Measurements from ENCODE around the gene KRT26.

The KRT26 gene

GRCh38 chr17:40812639-40813038 is 40.6 kb upstream of the KRT26 start:
- no peak for TF ChIP-seq MYC (IDR thresholded peaks at IDR 0.05; ENCODE audit: low read depth, low read length)
- TF ChIP-seq, protein P1, sequence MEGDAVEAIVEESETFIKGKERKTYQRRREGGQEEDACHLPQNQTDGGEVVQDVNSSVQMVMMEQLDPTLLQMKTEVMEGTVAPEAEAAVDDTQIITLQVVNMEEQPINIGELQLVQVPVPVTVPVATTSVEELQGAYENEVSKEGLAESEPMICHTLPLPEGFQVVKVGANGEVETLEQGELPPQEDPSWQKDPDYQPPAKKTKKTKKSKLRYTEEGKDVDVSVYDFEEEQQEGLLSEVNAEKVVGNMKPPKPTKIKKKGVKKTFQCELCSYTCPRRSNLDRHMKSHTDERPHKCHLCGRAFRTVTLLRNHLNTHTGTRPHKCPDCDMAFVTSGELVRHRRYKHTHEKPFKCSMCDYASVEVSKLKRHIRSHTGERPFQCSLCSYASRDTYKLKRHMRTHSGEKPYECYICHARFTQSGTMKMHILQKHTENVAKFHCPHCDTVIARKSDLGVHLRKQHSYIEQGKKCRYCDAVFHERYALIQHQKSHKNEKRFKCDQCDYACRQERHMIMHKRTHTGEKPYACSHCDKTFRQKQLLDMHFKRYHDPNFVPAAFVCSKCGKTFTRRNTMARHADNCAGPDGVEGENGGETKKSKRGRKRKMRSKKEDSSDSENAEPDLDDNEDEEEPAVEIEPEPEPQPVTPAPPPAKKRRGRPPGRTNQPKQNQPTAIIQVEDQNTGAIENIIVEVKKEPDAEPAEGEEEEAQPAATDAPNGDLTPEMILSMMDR (IDR thresholded peaks at IDR 0.05; ENCODE audit: low read depth, low read length) = no peak
- TF ChIP-seq POLR2A (IDR thresholded peaks at IDR 0.05; ENCODE audit: extremely low read depth, insufficient read length) = no peak
- no peak for TF ChIP-seq MAX (IDR thresholded peaks at IDR 0.05; ENCODE audit: low read depth, low read length)
- no peak overlapping the region for H3K4me3 ChIP-seq (ENCODE audit: low read depth, low read length)
- DNase-seq (ENCODE audit: low read depth) = no peak

DNA sequence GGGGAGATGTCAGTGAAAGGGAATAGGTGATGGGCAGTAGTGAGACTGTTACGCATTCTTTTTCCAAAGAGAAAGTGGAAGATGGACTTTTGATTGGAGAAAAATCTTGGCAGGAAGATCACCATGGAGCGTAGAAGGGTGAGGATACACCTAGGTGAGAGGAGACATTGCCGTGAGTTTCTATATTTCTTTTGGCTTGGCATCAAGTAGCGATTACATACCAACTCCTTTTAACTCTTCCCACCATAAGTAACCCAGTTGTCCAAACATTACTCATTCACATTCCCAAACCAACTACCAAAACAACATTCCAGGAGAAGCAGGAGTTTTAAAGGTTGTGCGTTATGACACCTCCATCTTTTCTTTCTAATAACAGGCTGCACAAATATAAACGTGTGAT is 38.5 kb upstream of the KRT26 start:
- TF ChIP-seq MYC (IDR thresholded peaks at IDR 0.05; ENCODE audit: low read depth, low read length) (no peak), MAX (IDR thresholded peaks at IDR 0.05; ENCODE audit: low read depth, low read length) (no peak), POLR2A (IDR thresholded peaks at IDR 0.05; ENCODE audit: extremely low read depth, insufficient read length) (no peak)
- TF ChIP-seq, protein P1 (IDR thresholded peaks at IDR 0.05; ENCODE audit: low read depth, low read length) = no peak
- DNase-seq (ENCODE audit: low read depth) = no peak
- H3K4me3 ChIP-seq (ENCODE audit: low read depth, low read length) = no peak overlapping the region

- TF ChIP-seq POLR2A (IDR thresholded peaks at IDR 0.05; ENCODE audit: extremely low read depth, insufficient read length) = no peak
- TF ChIP-seq, protein P1 (IDR thresholded peaks at IDR 0.05; ENCODE audit: low read depth, low read length) = no peak
- no peak for TF ChIP-seq MYC (IDR thresholded peaks at IDR 0.05; ENCODE audit: low read depth, low read length)
- no peak for TF ChIP-seq MAX (IDR thresholded peaks at IDR 0.05; ENCODE audit: low read depth, low read length)
- no peak for DNase-seq (ENCODE audit: low read depth)
- no peak overlapping the region for H3K4me3 ChIP-seq (ENCODE audit: low read depth, low read length)
Observed at GRCh38 chr17:40809721-40810421, 37.9 kb upstream of the KRT26 start.

DNA sequence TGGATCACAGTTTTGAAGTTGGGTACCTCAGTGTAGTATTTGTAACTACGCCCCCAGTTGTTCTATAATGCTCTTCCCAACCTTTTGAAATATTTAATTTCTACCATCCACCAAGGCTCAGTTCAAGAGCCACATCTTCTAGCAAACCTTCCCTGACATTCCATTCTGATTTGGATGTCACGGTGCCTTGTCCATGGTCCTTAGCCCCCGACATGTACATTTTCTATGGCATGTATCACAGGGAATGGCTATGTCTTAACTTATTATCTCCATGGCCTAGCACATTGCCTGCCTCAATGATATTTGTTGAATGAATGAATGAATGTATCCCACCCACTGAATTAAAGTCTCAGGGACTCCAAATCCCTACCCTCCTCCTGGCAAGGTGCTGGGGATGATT is 34.1 kb upstream of the KRT26 start:
- TF ChIP-seq MAX (IDR thresholded peaks at IDR 0.05; ENCODE audit: low read depth, low read length) (no peak), POLR2A (IDR thresholded peaks at IDR 0.05; ENCODE audit: extremely low read depth, insufficient read length) (no peak)
- no peak overlapping the region for H3K4me3 ChIP-seq (ENCODE audit: low read depth, low read length)
- no peak for DNase-seq (ENCODE audit: low read depth)

DNA sequence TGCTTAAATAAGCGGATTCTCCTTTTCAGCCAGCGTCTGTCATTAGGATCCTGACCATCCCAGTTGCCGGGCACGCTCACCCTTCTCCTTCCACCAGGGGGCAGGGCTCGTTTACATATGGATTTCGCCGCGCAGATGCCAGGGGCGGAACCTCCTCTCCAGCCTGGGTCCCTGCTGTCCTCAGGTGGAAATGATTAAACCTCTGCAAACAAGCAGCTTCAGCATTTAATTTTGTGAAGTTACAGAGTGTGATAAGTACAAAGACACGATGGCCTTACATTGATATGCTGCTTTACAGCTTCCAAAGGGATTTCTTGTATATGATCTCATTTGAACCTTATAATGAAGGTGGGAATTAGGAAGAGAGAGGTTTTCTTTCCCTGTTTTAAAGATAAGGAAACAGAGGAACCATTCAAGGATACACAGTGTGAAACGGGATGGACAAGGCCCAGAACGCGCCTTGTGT is 31.6 kb upstream of the KRT26 start:
- H3K4me3 ChIP-seq (ENCODE audit: low read depth, low read length) = no peak overlapping the region
- TF ChIP-seq POLR2A (IDR thresholded peaks at IDR 0.05; ENCODE audit: extremely low read depth, insufficient read length) (no peak), MYC (IDR thresholded peaks at IDR 0.05; ENCODE audit: low read depth, low read length) (no peak), MAX (IDR thresholded peaks at IDR 0.05; ENCODE audit: low read depth, low read length) (0 out of 2 replicates have a peak, but pooled peaks have one; percentile 31)
- TF ChIP-seq, protein P1 (IDR thresholded peaks at IDR 0.05; ENCODE audit: low read depth, low read length) = peak; percentile 88
- peak; percentile 66 for DNase-seq (ENCODE audit: low read depth)

- no peak overlapping the region for H3K4me3 ChIP-seq (ENCODE audit: low read depth, low read length)
- no peak for DNase-seq (ENCODE audit: low read depth)
- TF ChIP-seq POLR2A (IDR thresholded peaks at IDR 0.05; ENCODE audit: extremely low read depth, insufficient read length) (no peak), MYC (IDR thresholded peaks at IDR 0.05; ENCODE audit: low read depth, low read length) (no peak), MAX (IDR thresholded peaks at IDR 0.05; ENCODE audit: low read depth, low read length) (no peak)
- TF ChIP-seq, protein P1 (IDR thresholded peaks at IDR 0.05; ENCODE audit: low read depth, low read length) = no peak
Observed at GRCh38 chr17:40801157-40801556, 29.2 kb upstream of the KRT26 start.

Data from NB4 (cell line).